SK-N-SH (cell line): ENCODE measurements around the gene BZW2.

Experiments used
- FOXM1 ChIP-seq: IDR thresholded peaks from 2 replicates; pipeline ENCODE4 v1.4.0; 2012; ENCODE audit warnings: low read depth, mild to moderate bottlenecking
- SIN3A ChIP-seq: IDR thresholded peaks from 2 replicates; pipeline ENCODE4 v1.6.1; 2012; ENCODE audit warnings: low read depth, mild to moderate bottlenecking, low read length, moderate library complexity, borderline replicate concordance
- SMC3 ChIP-seq: IDR thresholded peaks from 2 replicates; pipeline ENCODE4 v1.6.1; 2012; ENCODE audit warnings: low read depth, low read length, improper control_type of control experiment
- TF ChIP-seq, protein P1 (sequence below): fragments of 200-600 bp; sonication (generic); IDR thresholded peaks from 2 replicates; pipeline ENCODE4 v1.6.1; 2017; ENCODE audit warnings: antibody characterized with exemption, mild to moderate bottlenecking, moderate library complexity
- TF ChIP-seq, protein P2 (sequence below): IDR thresholded peaks from 2 replicates; pipeline ENCODE4 v1.4.0; 2012; ENCODE audit warnings: low read depth, borderline replicate concordance
- TF ChIP-seq, protein P3 (sequence below): IDR thresholded peaks from 2 replicates; pipeline ENCODE4 v1.4.0; 2012; ENCODE audit warnings: low read depth

DNA sequence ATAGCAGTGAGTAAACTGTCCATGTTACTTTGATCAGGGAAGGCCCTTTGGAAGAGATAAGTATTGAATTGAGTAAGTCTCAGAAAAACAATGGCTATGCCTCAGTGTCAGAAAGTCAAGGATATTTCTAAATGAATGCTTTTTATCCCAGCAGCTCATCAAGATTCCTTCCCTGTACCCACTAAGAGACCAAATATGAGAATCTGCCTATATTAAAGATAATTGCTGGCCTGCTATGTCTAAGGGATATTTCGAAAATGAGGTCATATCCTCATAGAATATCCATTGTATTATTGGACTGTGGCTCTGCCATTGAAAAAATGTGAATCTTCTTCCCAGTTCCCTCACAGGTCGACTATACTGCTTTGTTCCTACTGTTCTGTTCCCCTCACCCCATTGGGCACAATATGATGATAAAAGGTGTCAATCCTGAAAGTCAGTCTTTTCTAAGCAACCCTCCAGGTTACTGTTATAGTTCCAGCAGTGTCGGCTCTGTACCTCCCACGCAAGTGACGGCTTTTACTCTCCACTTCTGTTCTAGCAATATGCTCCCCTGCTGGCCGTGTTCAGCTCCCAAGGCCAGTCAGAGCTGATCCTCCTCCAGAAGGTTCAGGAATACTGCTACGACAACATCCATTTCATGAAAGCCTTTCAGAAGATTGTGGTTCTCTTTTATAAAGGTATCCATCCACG, 51.7 kb downstream of the BZW2 start:
- TF ChIP-seq, protein P1, sequence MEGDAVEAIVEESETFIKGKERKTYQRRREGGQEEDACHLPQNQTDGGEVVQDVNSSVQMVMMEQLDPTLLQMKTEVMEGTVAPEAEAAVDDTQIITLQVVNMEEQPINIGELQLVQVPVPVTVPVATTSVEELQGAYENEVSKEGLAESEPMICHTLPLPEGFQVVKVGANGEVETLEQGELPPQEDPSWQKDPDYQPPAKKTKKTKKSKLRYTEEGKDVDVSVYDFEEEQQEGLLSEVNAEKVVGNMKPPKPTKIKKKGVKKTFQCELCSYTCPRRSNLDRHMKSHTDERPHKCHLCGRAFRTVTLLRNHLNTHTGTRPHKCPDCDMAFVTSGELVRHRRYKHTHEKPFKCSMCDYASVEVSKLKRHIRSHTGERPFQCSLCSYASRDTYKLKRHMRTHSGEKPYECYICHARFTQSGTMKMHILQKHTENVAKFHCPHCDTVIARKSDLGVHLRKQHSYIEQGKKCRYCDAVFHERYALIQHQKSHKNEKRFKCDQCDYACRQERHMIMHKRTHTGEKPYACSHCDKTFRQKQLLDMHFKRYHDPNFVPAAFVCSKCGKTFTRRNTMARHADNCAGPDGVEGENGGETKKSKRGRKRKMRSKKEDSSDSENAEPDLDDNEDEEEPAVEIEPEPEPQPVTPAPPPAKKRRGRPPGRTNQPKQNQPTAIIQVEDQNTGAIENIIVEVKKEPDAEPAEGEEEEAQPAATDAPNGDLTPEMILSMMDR = no peak; the same call in 1 of the 2 replicates
- TF ChIP-seq, protein P2, sequence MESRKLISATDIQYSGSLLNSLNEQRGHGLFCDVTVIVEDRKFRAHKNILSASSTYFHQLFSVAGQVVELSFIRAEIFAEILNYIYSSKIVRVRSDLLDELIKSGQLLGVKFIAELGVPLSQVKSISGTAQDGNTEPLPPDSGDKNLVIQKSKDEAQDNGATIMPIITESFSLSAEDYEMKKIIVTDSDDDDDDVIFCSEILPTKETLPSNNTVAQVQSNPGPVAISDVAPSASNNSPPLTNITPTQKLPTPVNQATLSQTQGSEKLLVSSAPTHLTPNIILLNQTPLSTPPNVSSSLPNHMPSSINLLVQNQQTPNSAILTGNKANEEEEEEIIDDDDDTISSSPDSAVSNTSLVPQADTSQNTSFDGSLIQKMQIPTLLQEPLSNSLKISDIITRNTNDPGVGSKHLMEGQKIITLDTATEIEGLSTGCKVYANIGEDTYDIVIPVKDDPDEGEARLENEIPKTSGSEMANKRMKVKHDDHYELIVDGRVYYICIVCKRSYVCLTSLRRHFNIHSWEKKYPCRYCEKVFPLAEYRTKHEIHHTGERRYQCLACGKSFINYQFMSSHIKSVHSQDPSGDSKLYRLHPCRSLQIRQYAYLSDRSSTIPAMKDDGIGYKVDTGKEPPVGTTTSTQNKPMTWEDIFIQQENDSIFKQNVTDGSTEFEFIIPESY = no peak
- TF ChIP-seq SIN3A (no peak), FOXM1 (no peak), SMC3 (no peak)
- TF ChIP-seq, protein P3, sequence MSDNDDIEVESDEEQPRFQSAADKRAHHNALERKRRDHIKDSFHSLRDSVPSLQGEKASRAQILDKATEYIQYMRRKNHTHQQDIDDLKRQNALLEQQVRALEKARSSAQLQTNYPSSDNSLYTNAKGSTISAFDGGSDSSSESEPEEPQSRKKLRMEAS = no peak
